ENCODE measurements around the gene PMM1. TPM values are rescaled to one million over a fixed set of nuclear protein-coding genes. Genes with fewer than 3 reads are reported as not detected.

PMM1 gene
- total RNA-seq, 1 experiment from 2014 or later = 19.8 TPM

- H3K27ac ChIP-seq (ENCODE audit: insufficient read length, low read depth, low read length) = no peak overlapping the region
- H3K4me1 ChIP-seq (ENCODE audit: insufficient read depth, low read length) = peaks cover 3% of the 10 kb centered on the region; the same call in 1 of the 2 replicates
- peaks cover 38 to 41% of the 10 kb centered on the region in 2 experiments for H3K4me1 Mint-ChIP-seq
Measured at GRCh38 chr22:41564563-41564962, 25.1 kb downstream of the PMM1 start.

More at GRCh38 chr22:41564563-41564962, 25.1 kb downstream of the PMM1 start:
- no peak overlapping the region for H4K91ac ChIP-seq (ENCODE audit: insufficient read length, low read depth, low read length)
- no peak for DNase-seq
- H2BK20ac ChIP-seq (ENCODE audit: low read depth, low read length, poor library complexity, severe bottlenecking) = no peak overlapping the region
- peaks cover 7% of the 10 kb centered on the region; the same call in 1 of the 2 replicates for H3K27me3 Mint-ChIP-seq (ENCODE audit: low read depth)
- H3K4me2 ChIP-seq (ENCODE audit: insufficient read depth, insufficient read length, low read length) = no peak overlapping the region
- no peak overlapping the region for H3K4ac ChIP-seq (ENCODE audit: low read depth, low read length)
- no peak overlapping the region for H2BK120ac ChIP-seq (ENCODE audit: low read depth, low read length, poor library complexity, severe bottlenecking)
- H3K27me3 ChIP-seq (ENCODE audit: insufficient read depth, low read length) = no peaks in the 10 kb centered on the region
- H2BK12ac ChIP-seq (ENCODE audit: insufficient read length, low read depth, low read length) = no peak overlapping the region
- peak overlapping the region in 1 of 3 experiments; percentile 36; a peak in 2 of 7 replicates for H3K27ac Mint-ChIP-seq
- H3K9me3 ChIP-seq (ENCODE audit: control insufficient read depth, low read depth, low read length) = no peaks in the 10 kb centered on the region
- no peak overlapping the region for H4K8ac ChIP-seq (replicated peaks; ENCODE audit: insufficient read length, low read depth, low read length)
- no peak for TF ChIP-seq CTCF (conservative IDR thresholded peaks at IDR 0.05)
- H2BK15ac ChIP-seq (ENCODE audit: low read depth, low read length) = no peak overlapping the region
- H3K79me1 ChIP-seq (ENCODE audit: insufficient read depth, low read depth, low read length, poor library complexity, severe bottlenecking) = no peaks in the 10 kb centered on the region
- no peak overlapping the region for H2AFZ ChIP-seq (ENCODE audit: low read length)
- no peak overlapping the region for H2AK5ac ChIP-seq (ENCODE audit: insufficient read length, low read length)
- no peak overlapping the region for H3K14ac ChIP-seq (ENCODE audit: insufficient read depth, low read length)
- H3K9me3 Mint-ChIP-seq = no peaks in the 10 kb centered on the region
- H3K23ac ChIP-seq (ENCODE audit: insufficient read length, low read depth, low read length) = no peak overlapping the region
- no peak overlapping the region for H4K5ac ChIP-seq (ENCODE audit: insufficient read length, low read depth, low read length)
- H3K23me2 ChIP-seq (ENCODE audit: insufficient read length, low read depth, low read length, poor library complexity, severe bottlenecking) = no peaks in the 10 kb centered on the region
- no peaks in the 10 kb centered on the region for H3K79me2 ChIP-seq (ENCODE audit: insufficient read depth, low read length)
- H4K20me1 ChIP-seq (ENCODE audit: control insufficient read depth, insufficient read depth, insufficient read length) = no peaks in the 10 kb centered on the region
- no peaks in the 10 kb centered on the region; a peak in 1 of 7 replicates for H3K36me3 Mint-ChIP-seq (ENCODE audit: insufficient read depth in 1 of 3, low read depth in 3 of 3)
- no peak overlapping the region for H3K4me3 Mint-ChIP-seq
- H3K18ac ChIP-seq (ENCODE audit: insufficient read length, low read depth, low read length) = no peak overlapping the region
- no CpG with 5 or more reads among the region's 8 CpGs for WGBS (ENCODE audit: extremely low coverage, insufficient read length, low lambda C conversion rate)
- H3K56ac ChIP-seq (ENCODE audit: insufficient read length, low read depth, low read length) = no peak overlapping the region
- H3K9ac ChIP-seq (ENCODE audit: extremely low read depth, insufficient read length, low read length) = no peak overlapping the region
- no peak overlapping the region for H2BK5ac ChIP-seq (ENCODE audit: insufficient read length, low read length)
- H3T11ph ChIP-seq (ENCODE audit: low read length) = no peak overlapping the region
